ENCODE data around the gene TYMP. TPM values are rescaled to one million over a fixed set of nuclear protein-coding genes. Genes with fewer than 3 reads are reported as not detected.
A peak's percentile ranks its signal among the peaks of the same experiment; 100 is the strongest.

Gene TYMP
- total RNA-seq, 1 experiment from 2014 or later = 1.5 TPM

GRCh38 chr22:50564289-50564688 is 34.5 kb upstream of the TYMP start:
- CTCF ChIA-PET = interaction anchor here (1.2 to 2.8 kb wide), 6 partner anchors 13 to 133 kb away, joined by 3 to 25 read pairs (median 10); partner anchors contain the start of genes CPT1B and SCO2

GRCh38 chr22:50563413-50564160 is 33.8 kb upstream of the TYMP start:
- H3K27ac Mint-ChIP-seq = no peak overlapping the region
- H3K9me3 Mint-ChIP-seq = no peaks in the 10 kb centered on the region
- TF ChIP-seq SOX15 (CRISPR knock-in tag; IDR thresholded peaks at IDR 0.05) (no peak), GTF2I (CRISPR knock-in tag; conservative IDR thresholded peaks at IDR 0.05) (no peak), NFE2L1 (CRISPR knock-in tag; IDR thresholded peaks at IDR 0.05) (no peak), HMGXB4 (CRISPR knock-in tag; IDR thresholded peaks at IDR 0.05) (no peak), ZNF396 (CRISPR knock-in tag; IDR thresholded peaks at IDR 0.05; ENCODE audit: borderline replicate concordance) (no peak), FOXP1 (CRISPR knock-in tag; IDR thresholded peaks at IDR 0.05; ENCODE audit: borderline replicate concordance) (no peak)
- TF ChIP-seq, protein P1, sequence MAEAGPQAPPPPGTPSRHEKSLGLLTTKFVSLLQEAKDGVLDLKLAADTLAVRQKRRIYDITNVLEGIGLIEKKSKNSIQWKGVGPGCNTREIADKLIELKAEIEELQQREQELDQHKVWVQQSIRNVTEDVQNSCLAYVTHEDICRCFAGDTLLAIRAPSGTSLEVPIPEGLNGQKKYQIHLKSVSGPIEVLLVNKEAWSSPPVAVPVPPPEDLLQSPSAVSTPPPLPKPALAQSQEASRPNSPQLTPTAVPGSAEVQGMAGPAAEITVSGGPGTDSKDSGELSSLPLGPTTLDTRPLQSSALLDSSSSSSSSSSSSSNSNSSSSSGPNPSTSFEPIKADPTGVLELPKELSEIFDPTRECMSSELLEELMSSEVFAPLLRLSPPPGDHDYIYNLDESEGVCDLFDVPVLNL (CRISPR knock-in tag; IDR thresholded peaks at IDR 0.05; ENCODE audit: borderline replicate concordance, low read depth) = no peak
- TF ChIP-seq, protein P2, sequence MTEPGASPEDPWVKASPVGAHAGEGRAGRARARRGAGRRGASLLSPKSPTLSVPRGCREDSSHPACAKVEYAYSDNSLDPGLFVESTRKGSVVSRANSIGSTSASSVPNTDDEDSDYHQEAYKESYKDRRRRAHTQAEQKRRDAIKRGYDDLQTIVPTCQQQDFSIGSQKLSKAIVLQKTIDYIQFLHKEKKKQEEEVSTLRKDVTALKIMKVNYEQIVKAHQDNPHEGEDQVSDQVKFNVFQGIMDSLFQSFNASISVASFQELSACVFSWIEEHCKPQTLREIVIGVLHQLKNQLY (CRISPR knock-in tag; IDR thresholded peaks at IDR 0.05) = no peak

More at GRCh38 chr22:50564289-50564688, 34.5 kb upstream of the TYMP start:
- peaks cover 6% of the 10 kb centered on the region; the same call in 1 of the 2 replicates for H3K36me3 Mint-ChIP-seq
- peaks cover 10% of the 10 kb centered on the region for H3K4me1 Mint-ChIP-seq
- peaks cover 32% of the 10 kb centered on the region for H3K27me3 Mint-ChIP-seq (ENCODE audit: low read depth)
- no peak for TF ChIP-seq ZNF219 (CRISPR knock-in tag; IDR thresholded peaks at IDR 0.05; ENCODE audit: borderline replicate concordance)
- TF ChIP-seq E2F1 (CRISPR knock-in tag; IDR thresholded peaks at IDR 0.05) = no peak
- no peak for TF ChIP-seq EMX1 (CRISPR knock-in tag; IDR thresholded peaks at IDR 0.05)
- no peak for TF ChIP-seq ZNF416 (CRISPR knock-in tag; IDR thresholded peaks at IDR 0.05)
- TF ChIP-seq ZNF263 (CRISPR knock-in tag; IDR thresholded peaks at IDR 0.05; ENCODE audit: low read depth) = no peak
- no peak for TF ChIP-seq JUN (CRISPR knock-in tag; IDR thresholded peaks at IDR 0.05)
- TF ChIP-seq USF1 (CRISPR knock-in tag; IDR thresholded peaks at IDR 0.05) = no peak
- no peak for TF ChIP-seq PRRX2 (CRISPR knock-in tag; IDR thresholded peaks at IDR 0.05)
- TF ChIP-seq, protein P3, sequence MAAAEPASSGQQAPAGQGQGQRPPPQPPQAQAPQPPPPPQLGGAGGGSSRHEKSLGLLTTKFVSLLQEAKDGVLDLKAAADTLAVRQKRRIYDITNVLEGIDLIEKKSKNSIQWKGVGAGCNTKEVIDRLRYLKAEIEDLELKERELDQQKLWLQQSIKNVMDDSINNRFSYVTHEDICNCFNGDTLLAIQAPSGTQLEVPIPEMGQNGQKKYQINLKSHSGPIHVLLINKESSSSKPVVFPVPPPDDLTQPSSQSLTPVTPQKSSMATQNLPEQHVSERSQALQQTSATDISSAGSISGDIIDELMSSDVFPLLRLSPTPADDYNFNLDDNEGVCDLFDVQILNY (CRISPR knock-in tag; IDR thresholded peaks at IDR 0.05) = no peak
- no peak for TF ChIP-seq ZSCAN18 (CRISPR knock-in tag; IDR thresholded peaks at IDR 0.05)
- TF ChIP-seq IRF2 (CRISPR knock-in tag; IDR thresholded peaks at IDR 0.05; ENCODE audit: borderline replicate concordance, low read depth) = no peak
- TF ChIP-seq SMAD3 (CRISPR knock-in tag; IDR thresholded peaks at IDR 0.05; ENCODE audit: borderline replicate concordance) = no peak
- TF ChIP-seq NFATC4 (CRISPR knock-in tag; IDR thresholded peaks at IDR 0.05) = no peak
- no peak for TF ChIP-seq ATF1 (CRISPR knock-in tag; IDR thresholded peaks at IDR 0.05)
- TF ChIP-seq, protein P4, sequence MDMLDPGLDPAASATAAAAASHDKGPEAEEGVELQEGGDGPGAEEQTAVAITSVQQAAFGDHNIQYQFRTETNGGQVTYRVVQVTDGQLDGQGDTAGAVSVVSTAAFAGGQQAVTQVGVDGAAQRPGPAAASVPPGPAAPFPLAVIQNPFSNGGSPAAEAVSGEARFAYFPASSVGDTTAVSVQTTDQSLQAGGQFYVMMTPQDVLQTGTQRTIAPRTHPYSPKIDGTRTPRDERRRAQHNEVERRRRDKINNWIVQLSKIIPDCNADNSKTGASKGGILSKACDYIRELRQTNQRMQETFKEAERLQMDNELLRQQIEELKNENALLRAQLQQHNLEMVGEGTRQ (CRISPR knock-in tag; IDR thresholded peaks at IDR 0.05) = no peak
- TF ChIP-seq KAT7 (CRISPR knock-in tag; IDR thresholded peaks at IDR 0.05; ENCODE audit: borderline replicate concordance) = no peak
- TF ChIP-seq SMAD4 (CRISPR knock-in tag; IDR thresholded peaks at IDR 0.05) = no peak
- TF ChIP-seq, protein P1 (CRISPR knock-in tag; IDR thresholded peaks at IDR 0.05; ENCODE audit: borderline replicate concordance, low read depth) = no peak
- TF ChIP-seq HMGA2 (CRISPR knock-in tag; IDR thresholded peaks at IDR 0.05) = no peak
- TF ChIP-seq SOX15 (CRISPR knock-in tag; IDR thresholded peaks at IDR 0.05) = no peak
- DNase-seq (ENCODE audit: low spot score) (no peak), ATAC-seq (no peak)
- H3K4me3 Mint-ChIP-seq = no peak overlapping the region
- POLR2A ChIA-PET = no interaction called here
- no peaks in the 10 kb centered on the region for H3K9me3 Mint-ChIP-seq
- no peak overlapping the region for H3K27ac Mint-ChIP-seq

More at GRCh38 chr22:50563413-50564160, 33.8 kb upstream of the TYMP start:
- POLR2A ChIA-PET = interaction anchor here (1.0 to 1.2 kb wide), 2 partner anchors 38 to 56 kb away, joined by 3 read pairs; partner anchors contain the start of genes LMF2, NCAPH2 and SCO2
- Mint-ChIP-seq H3K4me3 (peak overlapping the region; percentile 83), H3K4me1 (peaks cover 10% of the 10 kb centered on the region), H3K27me3 (ENCODE audit: low read depth) (peaks cover 37% of the 10 kb centered on the region), H3K36me3 (peaks cover 2% of the 10 kb centered on the region; the same call in 1 of the 2 replicates)
- ATAC-seq = peak; percentile 5
- no peak for DNase-seq (ENCODE audit: low spot score)
- CTCF ChIA-PET = interaction anchor here (0.7 to 2.8 kb wide), 32 partner anchors 8 to 211 kb away, joined by 3 to 42 read pairs (median 6); partner anchors contain the start of genes ARSA, CPT1B, KLHDC7B and LMF2

Measured in WTC11 (cell line).